Type B pancreatic cell (in vitro differentiated cells): Measurements from ENCODE around the gene ST6GALNAC5. TPM values are rescaled to one million over a fixed set of nuclear protein-coding genes. Genes with fewer than 3 reads are reported as not detected.

Source experiments
- DNase-seq: peaks from one replicate; pipeline ENCODE4 v3.0.0; 2021; ENCODE audit warnings: mixed read lengths; ENCODE audit not compliant: unreplicated experiment; ENCODE audit errors: extremely low spot score
- H3K27ac Mint-ChIP-seq: 2 replicates; pipeline ENCODE4 v1.8.0; 2021; ENCODE audit warnings: mild to moderate bottlenecking, mixed read lengths
- H3K27me3 Mint-ChIP-seq: 2 replicates; pipeline ENCODE4 v1.8.0; 2021; ENCODE audit warnings: mixed read lengths
- H3K36me3 Mint-ChIP-seq: 2 replicates; pipeline ENCODE4 v1.8.0; 2021; ENCODE audit warnings: mixed read lengths
- H3K4me1 Mint-ChIP-seq: one replicate; pipeline ENCODE4 v1.8.0; 2021; ENCODE audit warnings: mixed read lengths; ENCODE audit not compliant: unreplicated experiment
- H3K4me3 Mint-ChIP-seq: 2 replicates; pipeline ENCODE4 v1.8.0; 2021; ENCODE audit warnings: mild to moderate bottlenecking, mixed read lengths
- H3K9me3 Mint-ChIP-seq: 2 replicates; pipeline ENCODE4 v1.8.0; 2021; ENCODE audit warnings: mixed read lengths
- CTCF ChIP-seq: fragments of 200-600 bp; sonication (generic); conservative IDR thresholded peaks from 2 replicates; pipeline ENCODE4 v1.5.0; 2021; ENCODE audit warnings: antibody characterized with exemption, mild to moderate bottlenecking
- total RNA-seq: library from RNA; stranded (reverse); gene quantifications from 2 replicates; pipeline ENCODE4 v1.2.1, GENCODE V29; 2021; ENCODE audit warnings: low replicate concordance

Gene ST6GALNAC5
- total RNA-seq, 1 donor from 2014 or later: 36.6 TPM

GRCh38 chr1:77030401-77031105, 163.3 kb downstream of the ST6GALNAC5 start:
- Mint-ChIP-seq H3K27ac (no peak overlapping the region), H3K36me3 (no peaks in the 10 kb centered on the region), H3K4me1 (peaks cover 10% of the 10 kb centered on the region), H3K4me3 (no peak overlapping the region), H3K9me3 (no peaks in the 10 kb centered on the region), H3K27me3 (peaks cover 7% of the 10 kb centered on the region)
- no peak for DNase-seq
- no peak for TF ChIP-seq CTCF

DNA sequence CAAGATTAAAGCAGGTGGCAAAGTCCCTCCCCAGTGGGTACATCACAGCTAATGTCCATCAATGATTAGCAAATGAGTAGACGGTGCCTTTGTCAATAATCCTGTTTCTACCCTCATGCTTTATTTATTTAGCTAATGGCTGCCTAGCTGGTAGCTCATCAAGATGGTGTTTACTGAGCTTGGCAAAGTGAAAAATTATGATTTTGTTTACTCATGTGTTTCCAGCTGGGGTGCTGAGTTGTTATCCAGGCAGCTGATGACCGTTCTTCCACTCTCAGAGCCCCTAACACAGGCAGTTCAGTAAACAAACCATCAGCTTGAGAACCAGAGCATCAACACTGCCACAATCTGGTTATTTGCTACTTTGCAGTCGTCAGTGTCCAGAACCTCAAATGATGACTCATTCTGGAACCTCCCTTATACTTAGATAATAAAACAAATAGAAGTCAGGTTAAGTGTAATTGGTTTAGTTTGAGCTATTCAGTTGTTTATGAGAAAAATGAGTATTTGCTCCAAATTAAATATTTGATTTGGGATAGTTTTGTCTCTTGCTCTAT, 163.9 kb downstream of the ST6GALNAC5 start:
- no peak for DNase-seq
- Mint-ChIP-seq H3K27ac (no peak overlapping the region), H3K4me3 (no peak overlapping the region), H3K9me3 (no peaks in the 10 kb centered on the region), H3K4me1 (peaks cover 10% of the 10 kb centered on the region), H3K27me3 (peaks cover 7% of the 10 kb centered on the region), H3K36me3 (no peaks in the 10 kb centered on the region)
- TF ChIP-seq CTCF: no peak

GRCh38 chr1:77036560-77036959, 169.3 kb downstream of the ST6GALNAC5 start:
- Mint-ChIP-seq H3K27ac (no peak overlapping the region), H3K9me3 (peaks cover 6% of the 10 kb centered on the region), H3K36me3 (no peaks in the 10 kb centered on the region), H3K27me3 (no peaks in the 10 kb centered on the region), H3K4me1 (no peaks in the 10 kb centered on the region), H3K4me3 (no peak overlapping the region)
- no peak for TF ChIP-seq CTCF
- no peak for DNase-seq

DNA sequence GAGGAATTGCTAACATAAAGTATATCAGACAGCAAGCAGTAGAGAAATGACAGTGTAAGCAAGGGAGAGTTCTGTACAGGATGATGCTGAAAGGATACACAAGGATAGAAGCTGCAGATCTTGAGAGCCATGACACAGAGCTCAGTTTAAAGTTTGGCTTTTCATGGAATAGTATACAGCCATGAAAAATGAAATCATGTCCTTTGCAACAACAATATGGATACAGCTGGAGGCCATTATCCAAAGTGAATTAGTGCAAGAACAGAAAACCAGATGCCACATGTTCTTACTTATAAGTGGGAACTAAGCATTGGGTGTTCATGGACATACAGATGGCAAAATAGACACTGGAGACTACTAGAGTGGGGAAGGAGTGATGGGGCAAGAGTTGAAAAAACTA, 169.8 kb downstream of the ST6GALNAC5 start:
- Mint-ChIP-seq H3K4me3 (no peak overlapping the region), H3K4me1 (no peaks in the 10 kb centered on the region), H3K27me3 (no peaks in the 10 kb centered on the region), H3K36me3 (no peaks in the 10 kb centered on the region), H3K9me3 (peaks cover 6% of the 10 kb centered on the region), H3K27ac (no peak overlapping the region)
- no peak for DNase-seq
- no peak for TF ChIP-seq CTCF

- H3K4me3 Mint-ChIP-seq: no peak overlapping the region
- H3K9me3 Mint-ChIP-seq: peaks cover 6% of the 10 kb centered on the region
- no peaks in the 10 kb centered on the region for H3K36me3 Mint-ChIP-seq
- DNase-seq: no peak
- H3K27me3 Mint-ChIP-seq: no peaks in the 10 kb centered on the region
- no peaks in the 10 kb centered on the region for H3K4me1 Mint-ChIP-seq
- H3K27ac Mint-ChIP-seq: no peak overlapping the region
- TF ChIP-seq CTCF: no peak
Measured at GRCh38 chr1:77038000-77038399, 170.7 kb downstream of the ST6GALNAC5 start.
